Measurements from ENCODE around the gene RNF130. TPM values are rescaled to one million over a fixed set of nuclear protein-coding genes. Genes with fewer than 3 reads are reported as not detected.

Gene RNF130, protein sequence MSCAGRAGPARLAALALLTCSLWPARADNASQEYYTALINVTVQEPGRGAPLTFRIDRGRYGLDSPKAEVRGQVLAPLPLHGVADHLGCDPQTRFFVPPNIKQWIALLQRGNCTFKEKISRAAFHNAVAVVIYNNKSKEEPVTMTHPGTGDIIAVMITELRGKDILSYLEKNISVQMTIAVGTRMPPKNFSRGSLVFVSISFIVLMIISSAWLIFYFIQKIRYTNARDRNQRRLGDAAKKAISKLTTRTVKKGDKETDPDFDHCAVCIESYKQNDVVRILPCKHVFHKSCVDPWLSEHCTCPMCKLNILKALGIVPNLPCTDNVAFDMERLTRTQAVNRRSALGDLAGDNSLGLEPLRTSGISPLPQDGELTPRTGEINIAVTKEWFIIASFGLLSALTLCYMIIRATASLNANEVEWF
- total RNA-seq (2021) (31.4 and 31.6 TPM in 2 replicates), Bru-seq, nascent RNA (percentile 70 among the genes with signal in this experiment), BruChase-seq, experiment 1, labeled RNA remaining after a 2-hour chase (percentile 68 among the genes with signal in this experiment), BruChase-seq, experiment 2, labeled RNA remaining after a 6-hour chase (percentile 64 among the genes with signal in this experiment)
- long read RNA-seq, transcript RNF130-205 (9 exons, 2,263 nt), result major isoform, 82 of 97 reads
- long read RNA-seq, transcript RNF130-201 (8 exons, 1,766 nt), result minor isoform, 5 of 97 reads
- long read RNA-seq, partial matches to known transcripts, result 2 of 97 reads
- long read RNA-seq, other reads (novel, unspliced or antisense), result 8 of 97 reads

DNA sequence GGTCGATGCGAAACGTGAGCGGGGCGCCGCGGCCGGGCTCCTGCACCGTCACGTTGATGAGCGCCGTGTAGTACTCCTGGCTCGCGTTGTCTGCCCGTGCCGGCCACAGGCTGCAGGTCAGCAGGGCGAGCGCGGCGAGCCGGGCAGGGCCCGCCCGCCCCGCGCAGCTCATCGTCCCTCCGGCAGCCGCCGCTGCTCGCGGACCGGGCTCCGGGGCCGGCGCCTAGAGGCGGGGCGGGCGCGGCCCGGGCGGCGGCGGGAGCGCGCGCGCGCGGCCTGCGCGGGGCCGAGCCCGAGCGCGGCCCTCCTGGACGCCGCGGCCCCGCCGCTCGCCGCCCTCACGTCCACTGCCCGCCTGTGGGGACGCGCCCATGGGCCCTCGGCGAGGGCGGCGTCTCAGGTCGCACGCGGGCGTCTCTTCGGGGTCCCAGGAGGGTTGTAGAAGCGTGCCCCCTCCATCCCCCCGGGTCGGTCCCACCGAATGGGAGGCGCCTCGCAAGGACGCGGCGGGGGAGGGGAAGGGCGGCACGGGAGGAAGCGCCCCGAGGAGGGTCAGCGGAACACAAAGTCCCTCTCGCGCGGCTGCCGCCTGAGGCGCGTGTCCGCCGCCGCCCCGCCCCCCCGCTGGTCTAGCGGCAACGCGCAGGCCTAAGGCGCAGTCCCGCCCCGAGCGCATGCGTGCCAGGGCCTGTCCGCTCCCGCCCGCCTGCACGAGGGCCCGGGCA, at the start of gene RNF130:
Gene RNF130 (minus strand): TSS at position 229 of the 725 bp plus-strand sequence. CDS start 57 bp downstream, at position 172.
- Histone ChIP-seq H3K9me3 (ENCODE audit: low read depth, low read length, poor library complexity, severe bottlenecking) (peaks cover 7% of the 10 kb centered on the region), H3K27me3 (replicated peaks; ENCODE audit: insufficient read depth, low read depth, low read length, poor library complexity) (no peaks in the 10 kb centered on the region), H3K36me3 (ENCODE audit: insufficient read depth, low read length, poor library complexity, severe bottlenecking) (no peaks in the 10 kb centered on the region), H3K27ac (ENCODE audit: low read depth, low read length, poor library complexity, severe bottlenecking) (peak within 1 kb of the TSS; percentile 82), H3K4me3 (ENCODE audit: low read depth, low read length, poor library complexity, severe bottlenecking) (peak within 1 kb of the TSS; percentile 70), H3K4me1 (ENCODE audit: insufficient read depth, low read length, poor library complexity, severe bottlenecking) (peaks cover 27% of the 10 kb centered on the region)
- ChIA-PET POLR2A (ENCODE audit: low non-redundant PET) (no interaction called here), CTCF (no interaction called here)
- intact Hi-C loops (cut with micrococcal nuclease; ENCODE audit: unreplicated experiment), result no loop called here
- DNase-seq (ENCODE audit: low spot score), result peak; percentile 83
- TF ChIP-seq, protein P1, sequence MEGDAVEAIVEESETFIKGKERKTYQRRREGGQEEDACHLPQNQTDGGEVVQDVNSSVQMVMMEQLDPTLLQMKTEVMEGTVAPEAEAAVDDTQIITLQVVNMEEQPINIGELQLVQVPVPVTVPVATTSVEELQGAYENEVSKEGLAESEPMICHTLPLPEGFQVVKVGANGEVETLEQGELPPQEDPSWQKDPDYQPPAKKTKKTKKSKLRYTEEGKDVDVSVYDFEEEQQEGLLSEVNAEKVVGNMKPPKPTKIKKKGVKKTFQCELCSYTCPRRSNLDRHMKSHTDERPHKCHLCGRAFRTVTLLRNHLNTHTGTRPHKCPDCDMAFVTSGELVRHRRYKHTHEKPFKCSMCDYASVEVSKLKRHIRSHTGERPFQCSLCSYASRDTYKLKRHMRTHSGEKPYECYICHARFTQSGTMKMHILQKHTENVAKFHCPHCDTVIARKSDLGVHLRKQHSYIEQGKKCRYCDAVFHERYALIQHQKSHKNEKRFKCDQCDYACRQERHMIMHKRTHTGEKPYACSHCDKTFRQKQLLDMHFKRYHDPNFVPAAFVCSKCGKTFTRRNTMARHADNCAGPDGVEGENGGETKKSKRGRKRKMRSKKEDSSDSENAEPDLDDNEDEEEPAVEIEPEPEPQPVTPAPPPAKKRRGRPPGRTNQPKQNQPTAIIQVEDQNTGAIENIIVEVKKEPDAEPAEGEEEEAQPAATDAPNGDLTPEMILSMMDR (conservative IDR thresholded peaks at IDR 0.05; ENCODE audit: low read depth, low read length), result no peak
- TF ChIP-seq EZH2 (IDR thresholded peaks at IDR 0.05; ENCODE audit: borderline replicate concordance, low read depth, low read length, poor library complexity, severe bottlenecking), result no peak
- BruUV-seq (replicated peaks), result no TSS peak

DNA sequence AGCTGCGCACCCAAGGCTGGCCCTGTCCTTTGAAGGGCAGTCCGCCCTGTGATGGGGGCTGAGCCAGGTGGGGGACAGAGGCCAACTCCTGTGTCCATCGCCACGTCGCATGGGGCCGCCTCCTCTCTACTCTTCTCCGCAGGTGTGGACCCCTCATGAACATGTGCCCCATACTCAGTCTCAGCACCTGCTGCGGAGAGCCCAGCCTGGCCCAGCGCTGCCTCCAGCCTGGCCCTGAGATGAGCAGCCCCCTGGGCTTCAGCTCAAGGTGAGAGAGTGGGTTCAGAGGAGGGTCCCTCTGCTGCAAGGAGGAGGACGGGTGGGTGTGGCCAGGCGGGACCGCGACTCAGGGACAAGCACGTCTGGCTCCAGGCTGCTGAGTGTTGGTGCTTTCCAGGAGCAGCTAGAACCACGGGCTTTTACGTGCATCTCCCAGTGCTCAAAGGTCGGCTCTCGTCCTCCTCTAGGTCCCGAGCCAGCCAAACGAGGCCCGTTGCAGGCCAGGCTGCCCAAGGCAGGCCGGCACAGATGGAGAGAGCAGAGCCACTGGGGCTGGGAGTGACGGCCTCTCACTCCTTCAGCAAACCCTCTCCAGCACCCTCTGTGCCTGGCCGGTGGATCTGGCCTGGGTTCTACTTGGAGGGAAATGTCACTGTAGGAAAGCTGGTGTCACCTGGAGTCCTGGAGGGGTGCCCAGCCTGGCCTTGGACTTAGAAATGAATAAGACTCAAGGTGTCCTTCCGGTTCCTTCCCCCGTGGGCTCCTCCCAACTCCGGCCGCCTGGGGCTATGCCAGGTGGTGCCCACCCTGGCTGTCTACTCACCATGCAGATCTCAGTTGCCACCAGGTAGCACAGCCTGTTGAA, 48.9 kb upstream of the RNF130 start:
- no peak overlapping the region for H3K4me3 ChIP-seq (ENCODE audit: low read depth, low read length, poor library complexity, severe bottlenecking)
- POLR2A ChIA-PET (ENCODE audit: low non-redundant PET), result no interaction called here
- no peak for DNase-seq (ENCODE audit: low spot score)
- CTCF ChIA-PET, result no interaction called here
- intact Hi-C loops (cut with micrococcal nuclease; ENCODE audit: unreplicated experiment), result no loop called here
- no peaks in the 10 kb centered on the region for H3K4me1 ChIP-seq (ENCODE audit: insufficient read depth, low read length, poor library complexity, severe bottlenecking)
- BruUV-seq (replicated peaks), result no TSS peak
- no peaks in the 10 kb centered on the region for H3K9me3 ChIP-seq (ENCODE audit: low read depth, low read length, poor library complexity, severe bottlenecking)
- no peak for TF ChIP-seq EZH2 (IDR thresholded peaks at IDR 0.05; ENCODE audit: borderline replicate concordance, low read depth, low read length, poor library complexity, severe bottlenecking)
- TF ChIP-seq, protein P1 (conservative IDR thresholded peaks at IDR 0.05; ENCODE audit: low read depth, low read length), result no peak
- H3K27me3 ChIP-seq (replicated peaks; ENCODE audit: insufficient read depth, low read depth, low read length, poor library complexity), result peaks cover 18% of the 10 kb centered on the region
- no peak overlapping the region for H3K27ac ChIP-seq (ENCODE audit: low read depth, low read length, poor library complexity, severe bottlenecking)
- H3K36me3 ChIP-seq (ENCODE audit: insufficient read depth, low read length, poor library complexity, severe bottlenecking), result no peaks in the 10 kb centered on the region

DNA sequence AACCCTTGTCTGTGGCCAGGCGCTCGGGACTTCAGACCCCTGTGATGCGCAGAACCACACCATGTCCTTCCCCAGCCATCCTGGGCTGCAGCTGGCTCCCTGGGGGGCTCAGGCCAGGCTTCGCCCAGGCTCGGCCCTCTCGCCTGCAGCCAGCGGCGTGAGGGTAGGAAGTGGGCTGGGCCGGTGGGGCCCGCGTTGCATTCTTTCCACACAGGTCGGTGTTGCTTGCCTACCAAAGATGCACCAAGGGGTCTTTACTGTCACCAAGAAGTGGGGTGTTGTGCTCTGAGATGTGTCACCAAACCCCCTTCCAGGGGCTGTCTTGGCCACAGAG, 48.3 kb upstream of the RNF130 start:
- no TSS peak for BruUV-seq (replicated peaks)
- no peak for TF ChIP-seq EZH2 (IDR thresholded peaks at IDR 0.05; ENCODE audit: borderline replicate concordance, low read depth, low read length, poor library complexity, severe bottlenecking)
- TF ChIP-seq, protein P1 (conservative IDR thresholded peaks at IDR 0.05; ENCODE audit: low read depth, low read length), result no peak
- no peaks in the 10 kb centered on the region for H3K9me3 ChIP-seq (ENCODE audit: low read depth, low read length, poor library complexity, severe bottlenecking)
- ChIA-PET POLR2A (ENCODE audit: low non-redundant PET) (no interaction called here), CTCF (no interaction called here)
- peaks cover 15% of the 10 kb centered on the region for H3K27me3 ChIP-seq (replicated peaks; ENCODE audit: insufficient read depth, low read depth, low read length, poor library complexity)
- no peak overlapping the region for H3K4me3 ChIP-seq (ENCODE audit: low read depth, low read length, poor library complexity, severe bottlenecking)
- DNase-seq (ENCODE audit: low spot score), result no peak
- H3K36me3 ChIP-seq (ENCODE audit: insufficient read depth, low read length, poor library complexity, severe bottlenecking), result no peaks in the 10 kb centered on the region
- H3K27ac ChIP-seq (ENCODE audit: low read depth, low read length, poor library complexity, severe bottlenecking), result no peak overlapping the region
- intact Hi-C loops (cut with micrococcal nuclease; ENCODE audit: unreplicated experiment), result no loop called here
- H3K4me1 ChIP-seq (ENCODE audit: insufficient read depth, low read length, poor library complexity, severe bottlenecking), result no peaks in the 10 kb centered on the region

Measured in A673 (cell line).